Neural progenitor cell (in vitro differentiated cells): ENCODE data around the gene CSDE1.

ENCODE experiments used
- EZH2 ChIP-seq: fragments of 200-600 bp; sonication (generic); IDR thresholded peaks from 2 replicates; pipeline ENCODE4 v1.6.1; 2017; ENCODE audit warnings: antibody characterized with exemption, mild to moderate bottlenecking, moderate library complexity
- EZH2phosphoT487 ChIP-seq: fragments of 200-600 bp; sonication (generic); IDR thresholded peaks from 2 replicates; pipeline ENCODE4 v1.6.1; 2017; ENCODE audit warnings: antibody characterized with exemption
- TF ChIP-seq, protein P1 (sequence below): fragments of 200-600 bp; sonication (generic); IDR thresholded peaks from 2 replicates; pipeline ENCODE4 v1.5.1; 2017; ENCODE audit warnings: antibody characterized with exemption, mild to moderate bottlenecking

DNA sequence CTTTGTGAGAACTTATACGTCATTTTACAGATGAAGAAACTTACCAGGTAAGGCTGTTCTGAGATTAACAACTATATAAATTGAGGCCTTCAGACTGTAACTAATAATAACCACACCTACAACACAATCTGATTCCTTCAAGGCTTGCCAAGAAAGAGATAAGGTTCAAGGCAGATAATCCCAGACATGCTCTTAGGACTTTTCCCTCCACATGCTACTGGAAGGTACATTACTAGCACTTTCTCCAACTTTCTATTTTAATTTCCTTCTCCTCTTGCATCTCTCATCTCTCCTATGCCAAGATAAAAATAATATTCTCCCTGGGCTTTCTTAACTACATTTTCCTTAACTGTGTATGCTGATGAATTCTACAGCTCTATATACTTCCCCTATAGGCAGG is 22.3 kb downstream of the CSDE1 start:
- TF ChIP-seq EZH2phosphoT487 (no peak), EZH2 (no peak)
- TF ChIP-seq, protein P1, sequence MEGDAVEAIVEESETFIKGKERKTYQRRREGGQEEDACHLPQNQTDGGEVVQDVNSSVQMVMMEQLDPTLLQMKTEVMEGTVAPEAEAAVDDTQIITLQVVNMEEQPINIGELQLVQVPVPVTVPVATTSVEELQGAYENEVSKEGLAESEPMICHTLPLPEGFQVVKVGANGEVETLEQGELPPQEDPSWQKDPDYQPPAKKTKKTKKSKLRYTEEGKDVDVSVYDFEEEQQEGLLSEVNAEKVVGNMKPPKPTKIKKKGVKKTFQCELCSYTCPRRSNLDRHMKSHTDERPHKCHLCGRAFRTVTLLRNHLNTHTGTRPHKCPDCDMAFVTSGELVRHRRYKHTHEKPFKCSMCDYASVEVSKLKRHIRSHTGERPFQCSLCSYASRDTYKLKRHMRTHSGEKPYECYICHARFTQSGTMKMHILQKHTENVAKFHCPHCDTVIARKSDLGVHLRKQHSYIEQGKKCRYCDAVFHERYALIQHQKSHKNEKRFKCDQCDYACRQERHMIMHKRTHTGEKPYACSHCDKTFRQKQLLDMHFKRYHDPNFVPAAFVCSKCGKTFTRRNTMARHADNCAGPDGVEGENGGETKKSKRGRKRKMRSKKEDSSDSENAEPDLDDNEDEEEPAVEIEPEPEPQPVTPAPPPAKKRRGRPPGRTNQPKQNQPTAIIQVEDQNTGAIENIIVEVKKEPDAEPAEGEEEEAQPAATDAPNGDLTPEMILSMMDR: no peak
